ENCODE results near the gene KRTAP23-1. TPM values are rescaled to one million over a fixed set of nuclear protein-coding genes. Genes with fewer than 3 reads are reported as not detected.

The KRTAP23-1 gene
- total and polyA plus RNA-seq, 4 donors, result not detected

DNA sequence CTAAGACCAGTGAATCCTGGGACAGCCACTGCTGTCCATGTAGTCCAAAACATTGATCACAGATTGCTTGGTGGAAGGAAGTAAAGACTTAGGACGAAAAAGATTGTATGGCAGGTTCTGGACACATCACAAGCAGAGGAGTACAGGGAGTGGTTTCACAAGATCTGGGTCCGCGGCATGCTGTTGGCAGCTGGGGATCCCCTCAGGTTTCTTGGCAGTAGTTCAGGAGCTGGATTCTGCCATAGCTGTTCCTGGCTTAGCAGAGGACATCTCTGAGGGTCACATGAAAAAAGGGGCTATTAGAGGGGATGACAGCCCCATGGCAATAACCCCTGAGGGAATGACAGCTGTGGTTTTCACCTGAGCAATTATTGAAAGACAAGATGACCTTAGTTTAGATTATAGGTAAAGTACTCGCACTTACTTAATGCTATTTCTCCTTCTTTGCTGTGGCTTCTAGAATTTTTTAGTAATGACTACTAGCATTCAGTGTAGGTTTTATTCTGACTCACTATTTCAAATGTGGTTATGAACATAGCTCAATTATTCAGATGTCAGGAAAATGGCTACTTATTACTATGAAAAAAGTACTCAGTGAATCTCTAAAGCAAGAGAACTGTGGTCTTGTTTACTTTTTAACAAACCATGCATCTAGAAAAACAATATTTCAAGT lies 19.1 kb downstream of the KRTAP23-1 start:
- DNase-seq, result no peak
- WGBS, 2 donors, result 91 to 99% methylated on average over 4 of the region's 4 CpGs
- intact Hi-C loops (cut with DNase I), result no loop called here

DNA sequence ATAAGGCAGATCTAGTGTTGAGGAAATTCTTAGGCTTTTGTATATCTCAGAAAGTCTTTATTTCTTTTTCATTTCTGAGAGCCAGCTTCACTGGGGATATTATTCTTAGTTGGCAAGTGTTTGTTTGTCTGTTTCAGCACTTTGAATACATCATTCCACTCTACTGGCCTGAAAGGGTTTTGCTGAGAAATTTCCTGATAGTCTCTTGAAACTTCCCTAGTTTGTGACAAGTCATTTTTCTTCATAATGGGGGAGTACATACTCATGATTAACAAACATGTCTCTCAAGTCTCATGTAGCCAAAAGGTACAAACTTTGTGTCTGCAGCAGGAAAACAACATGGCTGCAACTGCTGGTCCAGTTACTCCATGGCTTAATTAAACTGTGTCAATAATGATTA lies 22.0 kb downstream of the KRTAP23-1 start:
- no peak for ATAC-seq (ENCODE audit: low FRiP score)
- no peaks in the 10 kb centered on the region for H3K36me3 ChIP-seq (ENCODE audit: control insufficient read depth in 1 of 2, insufficient read depth in 2 of 2, low read length in 1 of 2)

More for the DNA sequence above, 19.1 kb downstream of the KRTAP23-1 start:
- peaks cover 0 to 2% of the 10 kb centered on the region in 2 donors for H3K4me1 ChIP-seq (ENCODE audit: control insufficient read depth in 1 of 2, insufficient read depth in 2 of 2, low read length in 2 of 2)
- no peak for ATAC-seq (ENCODE audit: low FRiP score)
- no peaks in the 10 kb centered on the region for H3K9me3 ChIP-seq (ENCODE audit: control insufficient read depth, low read length)
- H3K27ac ChIP-seq (ENCODE audit: low read depth in 1 of 2, low read length in 2 of 2), result no peak overlapping the region
- no peak overlapping the region for H3K4me3 ChIP-seq (ENCODE audit: low read length in 2 of 2)
- H3K27me3 ChIP-seq (ENCODE audit: control insufficient read depth in 1 of 2, insufficient read depth in 2 of 2, low read length in 1 of 2), result no peaks in the 10 kb centered on the region
- H3K36me3 ChIP-seq (ENCODE audit: control insufficient read depth in 1 of 2, insufficient read depth in 2 of 2, low read length in 1 of 2), result no peaks in the 10 kb centered on the region

DNA sequence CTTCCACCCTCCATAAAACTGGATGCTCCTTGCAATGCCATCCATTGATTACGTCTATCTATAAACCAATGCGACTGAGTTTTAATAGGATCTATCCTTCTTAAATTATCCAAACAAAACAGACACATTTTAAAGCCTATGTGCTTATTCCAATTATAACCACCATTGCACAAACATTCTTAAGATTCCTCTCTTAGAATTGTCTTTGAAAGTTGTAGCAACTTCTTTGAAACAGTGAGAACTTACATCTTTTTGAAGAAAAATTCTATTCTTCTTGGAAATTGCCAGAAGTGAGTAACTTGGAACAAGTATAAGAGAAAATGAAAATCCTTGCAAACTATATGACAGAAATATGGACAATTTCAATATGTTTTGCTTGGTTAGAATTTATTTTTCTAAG lies 28.2 kb downstream of the KRTAP23-1 start, which contains the start of gene KRTAP26-1:
TSS of gene KRTAP26-1 (minus strand) at position 101 of the 400 bp plus-strand sequence. CDS start 280 bp downstream, outside the sequence.
- ATAC-seq (ENCODE audit: low FRiP score), result no peak
- DNase-seq, result no peak
- H3K27ac ChIP-seq (ENCODE audit: low read depth in 1 of 2, low read length in 2 of 2), result no peak within 1 kb of the TSS
- H3K4me1 ChIP-seq (ENCODE audit: control insufficient read depth in 1 of 2, insufficient read depth in 2 of 2, low read length in 2 of 2), result no peaks in the 10 kb centered on the region
- intact Hi-C loops (cut with DNase I), result no loop called here
- H3K27me3 ChIP-seq (ENCODE audit: control insufficient read depth in 1 of 2, insufficient read depth in 2 of 2, low read length in 1 of 2), result no peaks in the 10 kb centered on the region
- WGBS, 2 donors, result 48 to 55% methylated on average over 2 of the region's 2 CpGs
- H3K4me3 ChIP-seq (ENCODE audit: low read length in 2 of 2), result no peak within 1 kb of the TSS
- no peaks in the 10 kb centered on the region for H3K9me3 ChIP-seq (ENCODE audit: control insufficient read depth, low read length)
- H3K36me3 ChIP-seq (ENCODE audit: control insufficient read depth in 1 of 2, insufficient read depth in 2 of 2, low read length in 1 of 2), result no peaks in the 10 kb centered on the region

More for the DNA sequence above, 22.0 kb downstream of the KRTAP23-1 start:
- Histone ChIP-seq H3K4me1 (ENCODE audit: control insufficient read depth in 1 of 2, insufficient read depth in 2 of 2, low read length in 2 of 2) (peaks cover 0 to 2% of the 10 kb centered on the region in 2 donors), H3K4me3 (ENCODE audit: low read length in 2 of 2) (no peak overlapping the region), H3K9me3 (ENCODE audit: control insufficient read depth, low read length) (no peaks in the 10 kb centered on the region), H3K27ac (ENCODE audit: low read depth in 1 of 2, low read length in 2 of 2) (no peak overlapping the region), H3K27me3 (ENCODE audit: control insufficient read depth in 1 of 2, insufficient read depth in 2 of 2, low read length in 1 of 2) (no peaks in the 10 kb centered on the region)
- DNase-seq, result no peak
- intact Hi-C loops (cut with DNase I), result no loop called here

DNA sequence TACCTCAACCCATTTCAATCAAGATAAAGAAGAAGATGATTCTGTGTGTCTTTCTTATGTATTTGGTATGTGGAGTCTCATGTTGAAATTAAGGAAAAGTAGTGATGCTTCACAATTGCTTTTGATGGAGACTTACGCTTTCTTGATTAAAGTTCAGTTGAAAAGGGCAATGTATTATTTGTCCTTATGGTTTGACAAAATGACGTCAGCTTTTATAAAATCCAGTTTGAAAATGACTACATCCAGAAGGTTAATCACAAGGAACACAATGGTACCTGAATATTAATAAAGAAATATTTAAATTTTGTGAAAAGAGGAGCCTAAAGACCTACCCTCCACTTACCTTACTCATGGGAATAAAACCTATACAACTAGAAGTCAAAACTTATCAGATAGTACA lies 32.7 kb downstream of the KRTAP23-1 start:
- no peak overlapping the region for H3K4me3 ChIP-seq (ENCODE audit: low read length in 2 of 2)
- H3K27ac ChIP-seq (ENCODE audit: low read depth in 1 of 2, low read length in 2 of 2), result no peak overlapping the region
- no peaks in the 10 kb centered on the region for H3K9me3 ChIP-seq (ENCODE audit: control insufficient read depth, low read length)
- WGBS, 2 donors, result 95 to 96% methylated on average over 2 of the region's 2 CpGs
- intact Hi-C loops (cut with DNase I), result no loop called here
- no peaks in the 10 kb centered on the region for H3K4me1 ChIP-seq (ENCODE audit: control insufficient read depth in 1 of 2, insufficient read depth in 2 of 2, low read length in 2 of 2)
- H3K27me3 ChIP-seq (ENCODE audit: control insufficient read depth in 1 of 2, insufficient read depth in 2 of 2, low read length in 1 of 2), result no peaks in the 10 kb centered on the region
- ATAC-seq (ENCODE audit: low FRiP score), result no peak
- no peak for DNase-seq
- no peaks in the 10 kb centered on the region for H3K36me3 ChIP-seq (ENCODE audit: control insufficient read depth in 1 of 2, insufficient read depth in 2 of 2, low read length in 1 of 2)

DNA sequence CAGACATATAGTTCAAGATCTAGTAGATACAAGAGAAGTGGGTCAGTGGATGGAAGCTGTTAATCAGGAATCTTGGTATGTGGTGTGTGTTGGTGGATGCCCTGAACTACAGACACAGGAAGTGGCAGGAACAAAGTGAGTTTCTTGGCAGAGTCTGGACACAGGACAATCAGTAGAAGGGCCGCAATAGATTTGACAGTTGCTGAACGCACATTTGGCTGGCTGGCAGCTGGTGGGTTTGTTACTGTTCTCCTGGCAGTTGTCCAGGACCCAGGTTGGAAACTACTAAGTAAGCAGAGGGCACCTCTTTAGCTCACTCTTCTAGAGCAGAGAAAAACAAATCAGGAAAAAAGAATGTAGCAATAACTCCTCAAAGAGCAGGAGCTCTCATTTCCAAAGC lies 41.5 kb downstream of the KRTAP23-1 start:
- Histone ChIP-seq H3K4me1 (ENCODE audit: control insufficient read depth in 1 of 2, insufficient read depth in 2 of 2, low read length in 2 of 2) (no peaks in the 10 kb centered on the region), H3K27me3 (ENCODE audit: control insufficient read depth in 1 of 2, insufficient read depth in 2 of 2, low read length in 1 of 2) (no peaks in the 10 kb centered on the region), H3K9me3 (ENCODE audit: control insufficient read depth, low read length) (no peaks in the 10 kb centered on the region), H3K27ac (ENCODE audit: low read depth in 1 of 2, low read length in 2 of 2) (no peak overlapping the region), H3K36me3 (ENCODE audit: control insufficient read depth in 1 of 2, insufficient read depth in 2 of 2, low read length in 1 of 2) (no peaks in the 10 kb centered on the region), H3K4me3 (ENCODE audit: low read length in 2 of 2) (no peak overlapping the region)
- intact Hi-C loops (cut with DNase I), result no loop called here
- WGBS, 2 donors, result 2 to 12% methylated on average over 2 of the region's 2 CpGs
- ATAC-seq (ENCODE audit: low FRiP score) (no peak), DNase-seq (no peak)

DNA sequence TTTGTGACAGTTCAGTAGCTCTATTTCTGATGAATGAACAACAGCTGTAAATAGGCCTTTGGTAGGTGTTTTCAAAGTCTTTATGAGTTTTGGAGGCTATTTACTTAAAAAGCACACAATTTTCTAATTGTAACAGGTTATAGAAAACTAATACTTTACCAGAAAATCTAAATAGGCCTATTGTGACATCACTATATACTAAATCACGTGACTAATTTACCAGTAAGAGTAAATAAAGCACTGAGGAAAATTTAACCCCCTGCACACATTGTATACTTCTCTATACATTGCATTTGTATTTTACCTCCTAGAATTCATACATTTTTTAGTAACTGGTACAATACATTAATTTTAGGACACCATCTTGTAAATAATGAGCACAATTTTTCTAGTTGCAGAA lies 43.3 kb downstream of the KRTAP23-1 start:
- DNase-seq (no peak), ATAC-seq (ENCODE audit: low FRiP score) (no peak)
- H3K27me3 ChIP-seq (ENCODE audit: control insufficient read depth in 1 of 2, insufficient read depth in 2 of 2, low read length in 1 of 2), result no peaks in the 10 kb centered on the region
- H3K4me3 ChIP-seq (ENCODE audit: low read length in 2 of 2), result no peak overlapping the region
- no peak overlapping the region for H3K27ac ChIP-seq (ENCODE audit: low read depth in 1 of 2, low read length in 2 of 2)
- H3K36me3 ChIP-seq (ENCODE audit: control insufficient read depth in 1 of 2, insufficient read depth in 2 of 2, low read length in 1 of 2), result no peaks in the 10 kb centered on the region
- intact Hi-C loops (cut with DNase I), result no loop called here
- no peaks in the 10 kb centered on the region for H3K9me3 ChIP-seq (ENCODE audit: control insufficient read depth, low read length)
- no peaks in the 10 kb centered on the region for H3K4me1 ChIP-seq (ENCODE audit: control insufficient read depth in 1 of 2, insufficient read depth in 2 of 2, low read length in 2 of 2)
- WGBS, 2 donors, result 68 to 77% methylated on average over 1 of the region's 1 CpG

Small RNAs within 50 kb of the gene (microRNA-seq; reads per million reads assigned to microRNA genes)
- gene MIR4327, result 0 reads per million in 2 donors

Other genes with a start within 250 kb of the KRTAP23-1 start
- gene CLDN17, start 181.8 kb downstream of the KRTAP23-1 start, total RNA-seq, result not detected
- not detected for gene CLDN17, start 181.8 kb downstream of the KRTAP23-1 start, polyA plus RNA-seq
- not detected for gene CLDN8, start 132.5 kb downstream of the KRTAP23-1 start, total RNA-seq
- gene CLDN8, start 132.5 kb downstream of the KRTAP23-1 start, polyA plus RNA-seq, result under 1 TPM in 1 of 2 donors, not detected in 1; 0.23 TPM
- not detected for gene KRTAP24-1, start 65.7 kb downstream of the KRTAP23-1 start, total RNA-seq
- gene KRTAP24-1, start 65.7 kb downstream of the KRTAP23-1 start, polyA plus RNA-seq, result not detected
- gene KRTAP25-1, start 59.1 kb downstream of the KRTAP23-1 start, total RNA-seq, result not detected
- gene KRTAP25-1, start 59.1 kb downstream of the KRTAP23-1 start, polyA plus RNA-seq, result not detected
- gene KRTAP26-1, start 28.3 kb downstream of the KRTAP23-1 start, total RNA-seq, result not detected
- not detected for gene KRTAP26-1, start 28.3 kb downstream of the KRTAP23-1 start, polyA plus RNA-seq
- not detected for gene KRTAP27-1, start 10.9 kb downstream of the KRTAP23-1 start, total RNA-seq
- not detected for gene KRTAP27-1, start 10.9 kb downstream of the KRTAP23-1 start, polyA plus RNA-seq
- not detected for gene KRTAP13-2, start 23.7 kb upstream of the KRTAP23-1 start, total RNA-seq
- not detected for gene KRTAP13-2, start 23.7 kb upstream of the KRTAP23-1 start, polyA plus RNA-seq
- not detected for gene KRTAP13-1, start 47.4 kb upstream of the KRTAP23-1 start, total RNA-seq
- not detected for gene KRTAP13-1, start 47.4 kb upstream of the KRTAP23-1 start, polyA plus RNA-seq
- gene KRTAP13-3, start 77.3 kb upstream of the KRTAP23-1 start, total RNA-seq, result not detected
- not detected for gene KRTAP13-3, start 77.3 kb upstream of the KRTAP23-1 start, polyA plus RNA-seq
- not detected for gene KRTAP13-4, start 81.6 kb upstream of the KRTAP23-1 start, total RNA-seq
- gene KRTAP13-4, start 81.6 kb upstream of the KRTAP23-1 start, polyA plus RNA-seq, result not detected
- not detected for gene KRTAP15-1, start 91.7 kb upstream of the KRTAP23-1 start, total RNA-seq
- not detected for gene KRTAP15-1, start 91.7 kb upstream of the KRTAP23-1 start, polyA plus RNA-seq
- not detected for gene KRTAP19-1, start 131.8 kb upstream of the KRTAP23-1 start, total RNA-seq
- not detected for gene KRTAP19-1, start 131.8 kb upstream of the KRTAP23-1 start, polyA plus RNA-seq
- gene KRTAP19-2, start 138.8 kb upstream of the KRTAP23-1 start, total RNA-seq, result not detected
- not detected for gene KRTAP19-2, start 138.8 kb upstream of the KRTAP23-1 start, polyA plus RNA-seq
- not detected for gene KRTAP19-3, start 143.4 kb upstream of the KRTAP23-1 start, total RNA-seq
- not detected for gene KRTAP19-3, start 143.4 kb upstream of the KRTAP23-1 start, polyA plus RNA-seq
- not detected for gene KRTAP19-4, start 148.6 kb upstream of the KRTAP23-1 start, total RNA-seq
- gene KRTAP19-4, start 148.6 kb upstream of the KRTAP23-1 start, polyA plus RNA-seq, result not detected
- not detected for gene KRTAP19-5, start 153.5 kb upstream of the KRTAP23-1 start, total RNA-seq
- not detected for gene KRTAP19-5, start 153.5 kb upstream of the KRTAP23-1 start, polyA plus RNA-seq
- not detected for gene KRTAP19-6, start 193.3 kb upstream of the KRTAP23-1 start, total RNA-seq
- gene KRTAP19-6, start 193.3 kb upstream of the KRTAP23-1 start, polyA plus RNA-seq, result not detected
- gene KRTAP19-7, start 212.7 kb upstream of the KRTAP23-1 start, total RNA-seq, result not detected
- gene KRTAP19-7, start 212.7 kb upstream of the KRTAP23-1 start, polyA plus RNA-seq, result not detected
- gene KRTAP22-2, start 241.8 kb upstream of the KRTAP23-1 start, total RNA-seq, result not detected
- gene KRTAP22-2, start 241.8 kb upstream of the KRTAP23-1 start, polyA plus RNA-seq, result not detected
- not detected for gene KRTAP6-3, start 243.8 kb upstream of the KRTAP23-1 start, total RNA-seq
- gene KRTAP6-3, start 243.8 kb upstream of the KRTAP23-1 start, polyA plus RNA-seq, result not detected

All from aorta (tissue), 5 donors.